ENCODE data around the gene INAVA. TPM values are rescaled to one million over a fixed set of nuclear protein-coding genes. Genes with fewer than 3 reads are reported as not detected.
"Not testable (repeated sequence)": the region's sequence is repeated elsewhere in the genome, so short reads cannot be mapped to it uniquely, and the experiment has no call there.

The INAVA gene
- total RNA-seq, 1 donor from 2014 or later: not detected

GRCh38 chr1:200918006-200918405 is 23.3 kb downstream of the INAVA start:
- intact Hi-C loops (cut with micrococcal nuclease): no loop called here

GRCh38 chr1:200919386-200919785 is 24.7 kb downstream of the INAVA start:
- intact Hi-C loops (cut with micrococcal nuclease): no loop called here

GRCh38 chr1:200921571-200922110 is 26.9 kb downstream of the INAVA start:
- intact Hi-C loops (cut with micrococcal nuclease): no loop called here

- intact Hi-C loops (cut with micrococcal nuclease): no loop called here
Measured at GRCh38 chr1:200922406-200922805, 27.7 kb downstream of the INAVA start.

- intact Hi-C loops (cut with micrococcal nuclease): no loop called here
Measured at GRCh38 chr1:200923601-200924000, 28.9 kb downstream of the INAVA start.

GRCh38 chr1:200925831-200926230 is 31.1 kb downstream of the INAVA start:
- intact Hi-C loops (cut with micrococcal nuclease): no loop called here

- intact Hi-C loops (cut with micrococcal nuclease): no loop called here
Measured at GRCh38 chr1:200929530-200930278, 35.0 kb downstream of the INAVA start.

GRCh38 chr1:200930285-200930684 is 35.6 kb downstream of the INAVA start:
- intact Hi-C loops (cut with micrococcal nuclease): not testable (repeated sequence)

- intact Hi-C loops (cut with micrococcal nuclease): no loop called here
Measured at GRCh38 chr1:200931776-200932175, 37.1 kb downstream of the INAVA start.

GRCh38 chr1:200934676-200935245 is 40.1 kb downstream of the INAVA start:
- intact Hi-C loops (cut with micrococcal nuclease): no loop called here

- intact Hi-C loops (cut with micrococcal nuclease): not testable (repeated sequence)
Measured at GRCh38 chr1:200935286-200935962, 40.7 kb downstream of the INAVA start.

GRCh38 chr1:200938955-200939354 is 44.3 kb downstream of the INAVA start:
- intact Hi-C loops (cut with micrococcal nuclease): no loop called here

GRCh38 chr1:200945111-200945510 is 50.4 kb downstream of the INAVA start:
- intact Hi-C loops (cut with micrococcal nuclease): no loop called here

GRCh38 chr1:200947059-200947566 is 52.4 kb downstream of the INAVA start:
- intact Hi-C loops (cut with micrococcal nuclease): no loop called here

- intact Hi-C loops (cut with micrococcal nuclease): no loop called here
Measured at GRCh38 chr1:200949626-200950025, 54.9 kb downstream of the INAVA start.

GRCh38 chr1:200951016-200951415 is 56.3 kb downstream of the INAVA start:
- intact Hi-C loops (cut with micrococcal nuclease): no loop called here

GRCh38 chr1:200954434-200954833 is 59.7 kb downstream of the INAVA start:
- intact Hi-C loops (cut with micrococcal nuclease): no loop called here

GRCh38 chr1:200958597-200958996 is 63.9 kb downstream of the INAVA start:
- intact Hi-C loops (cut with micrococcal nuclease): no loop called here

GRCh38 chr1:200959411-200959921 is 64.8 kb downstream of the INAVA start:
- intact Hi-C loops (cut with micrococcal nuclease): no loop called here

GRCh38 chr1:200960236-200960947 is 65.7 kb downstream of the INAVA start:
- intact Hi-C loops (cut with micrococcal nuclease): no loop called here

- intact Hi-C loops (cut with micrococcal nuclease): no loop called here
Measured at GRCh38 chr1:200960948-200961340, 66.2 kb downstream of the INAVA start.
